ENCODE measurements around the gene CIB2.

CIB2 gene

GRCh38 chr15:78085928-78086327 lies 45.3 kb downstream of the CIB2 start (continued):
- TF ChIP-seq ZFP41 (tag by site-specific recombination; IDR thresholded peaks at IDR 0.05; ENCODE audit: borderline replicate concordance), result no peak
- no peak for TF ChIP-seq ZNF624 (tag by site-specific recombination; IDR thresholded peaks at IDR 0.05)
- no peak for TF ChIP-seq ZNF433 (tag by site-specific recombination; IDR thresholded peaks at IDR 0.05; ENCODE audit: low read depth)
- TF ChIP-seq ZNF350 (tag by site-specific recombination; IDR thresholded peaks at IDR 0.05), result no peak
- TF ChIP-seq ZNF280D (tag by site-specific recombination; IDR thresholded peaks at IDR 0.05), result no peak

GRCh38 chr15:78084449-78084750 lies 46.8 kb downstream of the CIB2 start:
- Histone ChIP-seq H3K36me3 (ENCODE audit: control insufficient read depth in 2 of 2, insufficient read depth in 1 of 2, low read length in 2 of 2) (no peaks in the 10 kb centered on the region), H3K27ac (ENCODE audit: extremely low read depth, low read depth, low read length) (no peak overlapping the region), H3K4me3 (ENCODE audit: low read depth, low read length) (no peak overlapping the region), H3K4me1 (ENCODE audit: control insufficient read depth, insufficient read depth, low read length) (no peaks in the 10 kb centered on the region), H3K9me3 (ENCODE audit: control insufficient read depth, insufficient read depth, low read depth, low read length) (no peaks in the 10 kb centered on the region)
- POLR2A ChIA-PET, result no interaction called here
- TF ChIP-seq SP2 (tag by site-specific recombination; IDR thresholded peaks at IDR 0.05), result no peak
- TF ChIP-seq PBX3 (CRISPR knock-in tag; IDR thresholded peaks at IDR 0.05), result no peak
- no peak for TF ChIP-seq ZNF548 (tag by site-specific recombination; IDR thresholded peaks at IDR 0.05)
- no peak for TF ChIP-seq ZNF148 (tag by site-specific recombination; IDR thresholded peaks at IDR 0.05; ENCODE audit: borderline replicate concordance)
- no peak for TF ChIP-seq ZNF175 (tag by site-specific recombination; IDR thresholded peaks at IDR 0.05)
- TF ChIP-seq MZF1 (tag by site-specific recombination; IDR thresholded peaks at IDR 0.05; ENCODE audit: borderline replicate concordance), result no peak
- TF ChIP-seq PRDM6 (tag by site-specific recombination; IDR thresholded peaks at IDR 0.05), result no peak
- no peak for TF ChIP-seq ZBTB20 (tag by site-specific recombination; IDR thresholded peaks at IDR 0.05)
- TF ChIP-seq ZBTB8A (tag by site-specific recombination; IDR thresholded peaks at IDR 0.05), result no peak
- no peak for TF ChIP-seq ZNF18 (tag by site-specific recombination; IDR thresholded peaks at IDR 0.05)
- TF ChIP-seq ZXDB (tag by site-specific recombination; IDR thresholded peaks at IDR 0.05), result no peak
- TF ChIP-seq ZNF629 (tag by site-specific recombination; IDR thresholded peaks at IDR 0.05), result no peak
- no peak for TF ChIP-seq ZNF843 (tag by site-specific recombination; IDR thresholded peaks at IDR 0.05)
- no peak for TF ChIP-seq TRIM28 (IDR thresholded peaks at IDR 0.05; ENCODE audit: borderline replicate concordance, low read length)
- TF ChIP-seq ZNF544 (tag by site-specific recombination; IDR thresholded peaks at IDR 0.05), result no peak
- TF ChIP-seq GFI1B (tag by site-specific recombination; IDR thresholded peaks at IDR 0.05), result no peak
- TF ChIP-seq WT1 (tag by site-specific recombination; IDR thresholded peaks at IDR 0.05), result no peak
- no peak for TF ChIP-seq TSHZ1 (tag by site-specific recombination; IDR thresholded peaks at IDR 0.05; ENCODE audit: borderline replicate concordance)
- TF ChIP-seq ZBTB17 (tag by site-specific recombination; IDR thresholded peaks at IDR 0.05), result no peak
- TF ChIP-seq ZNF2 (tag by site-specific recombination; IDR thresholded peaks at IDR 0.05), result no peak
- CTCF ChIA-PET, result interaction anchor here (1.4 kb wide), 1 partner anchor 118 kb away, joined by 3 read pairs; no protein-coding TSS in a partner anchor
